ENCODE data around the gene ETHE1. TPM values are rescaled to one million over a fixed set of nuclear protein-coding genes. Genes with fewer than 3 reads are reported as not detected.

ETHE1 gene
- total and polyA plus RNA-seq, 4 donors = 30.4 to 45.1 (median 34.5) TPM

- no peak for TF ChIP-seq JUND (IDR thresholded peaks at IDR 0.05)
- no peak for TF ChIP-seq MAX (IDR thresholded peaks at IDR 0.05)
- no peak for DNase-seq (ENCODE audit: low spot score)
- 67% methylated on average over 2 of the region's 2 CpGs for WGBS
- Histone ChIP-seq H3K4me1 (ENCODE audit: control insufficient read depth in 4 of 4, insufficient read depth in 4 of 4, low read length in 3 of 4) (peaks cover 1 to 14% (median 8%) of the 10 kb centered on the region in 4 donors), H3K36me3 (ENCODE audit: control insufficient read depth in 4 of 4, insufficient read depth in 3 of 4, low read depth in 1 of 4, low read length in 3 of 4) (peaks cover 0 to 14% (median 13%) of the 10 kb centered on the region in 4 donors), H3K4me3 (ENCODE audit: low read depth in 1 of 3, low read length in 3 of 3) (no peak overlapping the region), H3K9me3 (ENCODE audit: control insufficient read depth in 4 of 4, low read length in 3 of 4) (no peaks in the 10 kb centered on the region), H3K27ac (ENCODE audit: low read depth in 1 of 2, low read length in 2 of 2) (no peak overlapping the region), H3K9ac (ENCODE audit: low read depth in 1 of 2, low read length in 2 of 2) (no peak overlapping the region), H3K27me3 (ENCODE audit: control insufficient read depth in 4 of 4, insufficient read depth in 4 of 4, low read length in 3 of 4) (no peaks in the 10 kb centered on the region)
These were observed 19.1 kb downstream of the ETHE1 start for GRCh38 chr19:43507880-43508279.

DNA sequence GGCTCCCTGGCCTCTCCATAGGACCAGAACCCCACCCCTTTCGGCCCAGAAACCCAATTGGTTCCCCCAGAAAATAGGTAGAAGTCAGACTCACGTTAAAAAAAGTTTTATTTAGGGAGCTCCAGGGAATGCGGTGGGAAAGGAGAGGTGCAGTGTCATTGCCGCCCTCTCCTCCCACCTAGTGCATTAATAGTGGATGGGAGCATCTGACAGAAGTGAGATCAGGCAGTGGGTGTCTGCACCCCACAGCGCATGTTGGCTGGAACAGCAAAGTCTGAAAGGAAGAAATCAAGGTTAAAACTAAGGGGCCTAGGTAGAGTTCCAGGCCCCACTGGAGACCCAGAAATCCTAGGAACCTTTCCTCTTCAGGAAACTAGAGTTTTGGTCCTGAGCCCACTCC, 20.4 kb downstream of the ETHE1 start:
- 96% methylated on average over 5 of the region's 5 CpGs for WGBS
- H3K27me3 ChIP-seq (ENCODE audit: control insufficient read depth in 4 of 4, insufficient read depth in 4 of 4, low read length in 3 of 4) = no peaks in the 10 kb centered on the region
- H3K9ac ChIP-seq (ENCODE audit: low read depth in 1 of 2, low read length in 2 of 2) = no peak overlapping the region
- DNase-seq (ENCODE audit: low spot score) = no peak
- no peak overlapping the region for H3K4me3 ChIP-seq (ENCODE audit: low read depth in 1 of 3, low read length in 3 of 3)
- H3K4me1 ChIP-seq (ENCODE audit: control insufficient read depth in 4 of 4, insufficient read depth in 4 of 4, low read length in 3 of 4) = peaks cover 6 to 25% (median 12%) of the 10 kb centered on the region in 4 donors
- no peak for TF ChIP-seq NR2F2 (IDR thresholded peaks at IDR 0.05)
- no peak for TF ChIP-seq ZBTB33 (IDR thresholded peaks at IDR 0.05)
- no peak for TF ChIP-seq EGR1 (IDR thresholded peaks at IDR 0.05; ENCODE audit: low read depth in 2 of 2)
- peaks cover 0 to 14% (median 13%) of the 10 kb centered on the region in 4 donors for H3K36me3 ChIP-seq (ENCODE audit: control insufficient read depth in 4 of 4, insufficient read depth in 3 of 4, low read depth in 1 of 4, low read length in 3 of 4)
- no peak overlapping the region for H3K27ac ChIP-seq (ENCODE audit: low read depth in 1 of 2, low read length in 2 of 2)
- no peaks in the 10 kb centered on the region for H3K9me3 ChIP-seq (ENCODE audit: control insufficient read depth in 4 of 4, low read length in 3 of 4)

- Histone ChIP-seq H3K9ac (ENCODE audit: low read depth in 1 of 2, low read length in 2 of 2) (no peak overlapping the region), H3K27me3 (ENCODE audit: control insufficient read depth in 4 of 4, insufficient read depth in 4 of 4, low read length in 3 of 4) (no peaks in the 10 kb centered on the region), H3K4me3 (ENCODE audit: low read depth in 1 of 3, low read length in 3 of 3) (no peak overlapping the region), H3K27ac (ENCODE audit: low read depth in 1 of 2, low read length in 2 of 2) (no peak overlapping the region), H3K4me1 (ENCODE audit: control insufficient read depth in 4 of 4, insufficient read depth in 4 of 4, low read length in 3 of 4) (peaks cover 6 to 27% (median 13%) of the 10 kb centered on the region in 4 donors), H3K36me3 (ENCODE audit: control insufficient read depth in 4 of 4, insufficient read depth in 3 of 4, low read depth in 1 of 4, low read length in 3 of 4) (peaks cover 0 to 14% (median 13%) of the 10 kb centered on the region in 4 donors), H3K9me3 (ENCODE audit: control insufficient read depth in 4 of 4, low read length in 3 of 4) (no peaks in the 10 kb centered on the region)
- TF ChIP-seq REST (IDR thresholded peaks at IDR 0.05) = no peak
- TF ChIP-seq RXRA (IDR thresholded peaks at IDR 0.05) = no peak
- no peak for TF ChIP-seq FOXA1 (IDR thresholded peaks at IDR 0.05)
- no peak for TF ChIP-seq GABPA (IDR thresholded peaks at IDR 0.05 in 1 of 2, conservative IDR thresholded peaks at IDR 0.05 in 1 of 2)
- TF ChIP-seq SP1 (IDR thresholded peaks at IDR 0.05) = no peak
- no peak for TF ChIP-seq ZBTB33 (IDR thresholded peaks at IDR 0.05)
- TF ChIP-seq YY1 (IDR thresholded peaks at IDR 0.05) = no peak
- DNase-seq (ENCODE audit: low spot score) = no peak
- WGBS = 99% methylated on average over 5 of the region's 5 CpGs
These were observed 21.1 kb downstream of the ETHE1 start for GRCh38 chr19:43505941-43506340.

All from liver (tissue), 9 donors.